ENCODE measurements around the gene PGRMC1.
"Not testable (repeated sequence)": the region's sequence is repeated elsewhere in the genome, so short reads cannot be mapped to it uniquely, and the experiment has no call there.

PGRMC1 gene

GRCh38 chrX:119231936-119232445 lies 4.1 kb upstream of the PGRMC1 start:
- in situ Hi-C loops (cut with MboI; ENCODE audit: low sequenced_read_pairs): no loop called here

GRCh38 chrX:119235051-119235511 lies 1.0 kb upstream of the PGRMC1 start:
- in situ Hi-C loops (cut with MboI; ENCODE audit: low sequenced_read_pairs): no loop called here

- in situ Hi-C loops (cut with MboI; ENCODE audit: low sequenced_read_pairs): no loop called here
Measured at GRCh38 chrX:119236623-119237561, 807 bp downstream of the PGRMC1 start.

GRCh38 chrX:119237562-119237942 lies 1.5 kb downstream of the PGRMC1 start:
- in situ Hi-C loops (cut with MboI; ENCODE audit: low sequenced_read_pairs): no loop called here

GRCh38 chrX:119238557-119238956 lies 2.5 kb downstream of the PGRMC1 start:
- in situ Hi-C loops (cut with MboI; ENCODE audit: low sequenced_read_pairs): no loop called here

- in situ Hi-C loops (cut with MboI; ENCODE audit: low sequenced_read_pairs): no loop called here
Measured at GRCh38 chrX:119240356-119240755, 4.3 kb downstream of the PGRMC1 start.

GRCh38 chrX:119247702-119248101 lies 11.6 kb downstream of the PGRMC1 start:
- in situ Hi-C loops (cut with MboI; ENCODE audit: low sequenced_read_pairs): no loop called here

GRCh38 chrX:119249891-119250290 lies 13.8 kb downstream of the PGRMC1 start:
- in situ Hi-C loops (cut with MboI; ENCODE audit: low sequenced_read_pairs): no loop called here

GRCh38 chrX:119251386-119251785 lies 15.3 kb downstream of the PGRMC1 start:
- in situ Hi-C loops (cut with MboI; ENCODE audit: low sequenced_read_pairs): no loop called here

- in situ Hi-C loops (cut with MboI; ENCODE audit: low sequenced_read_pairs): no loop called here
Measured at GRCh38 chrX:119252716-119253115, 16.6 kb downstream of the PGRMC1 start.

- in situ Hi-C loops (cut with MboI; ENCODE audit: low sequenced_read_pairs): no loop called here
Measured at GRCh38 chrX:119266364-119266995, 30.4 kb downstream of the PGRMC1 start.

- in situ Hi-C loops (cut with MboI; ENCODE audit: low sequenced_read_pairs): not testable (repeated sequence)
Measured at GRCh38 chrX:119267115-119267514, 31.0 kb downstream of the PGRMC1 start.

- in situ Hi-C loops (cut with MboI; ENCODE audit: low sequenced_read_pairs): no loop called here
Measured at GRCh38 chrX:119272882-119273419, 36.9 kb downstream of the PGRMC1 start.

GRCh38 chrX:119273420-119274192 lies 37.5 kb downstream of the PGRMC1 start:
- in situ Hi-C loops (cut with MboI; ENCODE audit: low sequenced_read_pairs): no loop called here

- in situ Hi-C loops (cut with MboI; ENCODE audit: low sequenced_read_pairs): not testable (repeated sequence)
Measured at GRCh38 chrX:119282347-119282746, 46.3 kb downstream of the PGRMC1 start.

GRCh38 chrX:119288890-119289393 lies 52.9 kb downstream of the PGRMC1 start:
- in situ Hi-C loops (cut with MboI; ENCODE audit: low sequenced_read_pairs): no loop called here

GRCh38 chrX:119290476-119290875 lies 54.4 kb downstream of the PGRMC1 start:
- in situ Hi-C loops (cut with MboI; ENCODE audit: low sequenced_read_pairs): no loop called here

- in situ Hi-C loops (cut with MboI; ENCODE audit: low sequenced_read_pairs): not testable (repeated sequence)
Measured at GRCh38 chrX:119291246-119291645, 55.2 kb downstream of the PGRMC1 start.

GRCh38 chrX:119292445-119292844 lies 56.4 kb downstream of the PGRMC1 start:
- in situ Hi-C loops (cut with MboI; ENCODE audit: low sequenced_read_pairs): no loop called here
